Eye (tissue), 1 donor: Measurements from ENCODE around the gene ANKRD18B.
"Not testable (repeated sequence)": the region's sequence is repeated elsewhere in the genome, so short reads cannot be mapped to it uniquely, and the experiment has no call there.

Source experiments
- DNase-seq: peaks from one replicate; pipeline ENCODE4 v3.0.0-alpha.2; 2015

Gene ANKRD18B

GRCh38 chr9:33523397-33524305 is at the start of gene ANKRD18B:
Gene ANKRD18B (plus strand): TSS chr9:33524251. CDS start chr9:33524490, 239 bp downstream.
- DNase-seq: peak; percentile 83

GRCh38 chr9:33475357-33475756 is 48.7 kb upstream of the ANKRD18B start:
- no peak for DNase-seq

- DNase-seq: no peak
These were observed 47.5 kb upstream of the ANKRD18B start for GRCh38 chr9:33476503-33476902.

GRCh38 chr9:33480106-33480505 is 43.9 kb upstream of the ANKRD18B start:
- DNase-seq: no peak

- no peak for DNase-seq
These were observed 43.1 kb upstream of the ANKRD18B start for GRCh38 chr9:33480976-33481375.

GRCh38 chr9:33485312-33485711 is 38.7 kb upstream of the ANKRD18B start:
- DNase-seq: not testable (repeated sequence)

GRCh38 chr9:33489066-33489465 is 35.0 kb upstream of the ANKRD18B start:
- no peak for DNase-seq

- DNase-seq: not testable (repeated sequence)
These were observed 30.2 kb upstream of the ANKRD18B start for GRCh38 chr9:33493819-33494218.

- peak; percentile 20 for DNase-seq
These were observed 25.7 kb upstream of the ANKRD18B start for GRCh38 chr9:33498387-33498786.

GRCh38 chr9:33506626-33507370 is 17.3 kb upstream of the ANKRD18B start:
- peak; percentile 29 for DNase-seq

GRCh38 chr9:33510262-33511183 is 13.5 kb upstream of the ANKRD18B start:
- peak; percentile 89 for DNase-seq

- DNase-seq: not testable (repeated sequence)
These were observed 12.9 kb upstream of the ANKRD18B start for GRCh38 chr9:33511184-33511517.

GRCh38 chr9:33512535-33512934 is 11.5 kb upstream of the ANKRD18B start:
- not testable (repeated sequence) for DNase-seq

- DNase-seq: not testable (repeated sequence)
These were observed 8.6 kb upstream of the ANKRD18B start for GRCh38 chr9:33515342-33515995.

GRCh38 chr9:33516397-33516796 is 7.7 kb upstream of the ANKRD18B start:
- DNase-seq: not testable (repeated sequence)

GRCh38 chr9:33517373-33517772 is 6.7 kb upstream of the ANKRD18B start:
- DNase-seq: peak; percentile 54

GRCh38 chr9:33517934-33518577 is 6.0 kb upstream of the ANKRD18B start:
- not testable (repeated sequence) for DNase-seq

- not testable (repeated sequence) for DNase-seq
These were observed 2.2 kb upstream of the ANKRD18B start for GRCh38 chr9:33521861-33522260.

GRCh38 chr9:33524306-33524947 is 376 bp downstream of the ANKRD18B start:
- DNase-seq: peak; percentile 67

GRCh38 chr9:33528069-33528468 is 4.0 kb downstream of the ANKRD18B start:
- not testable (repeated sequence) for DNase-seq

- DNase-seq: not testable (repeated sequence)
These were observed 9.9 kb downstream of the ANKRD18B start for GRCh38 chr9:33533958-33534357.
